ENCODE data around the gene ASTN2. TPM values are rescaled to one million over a fixed set of nuclear protein-coding genes. Genes with fewer than 3 reads are reported as not detected.

Gene ASTN2
- total RNA-seq, 1 donor from 2014 or later = 42.2 TPM

DNA sequence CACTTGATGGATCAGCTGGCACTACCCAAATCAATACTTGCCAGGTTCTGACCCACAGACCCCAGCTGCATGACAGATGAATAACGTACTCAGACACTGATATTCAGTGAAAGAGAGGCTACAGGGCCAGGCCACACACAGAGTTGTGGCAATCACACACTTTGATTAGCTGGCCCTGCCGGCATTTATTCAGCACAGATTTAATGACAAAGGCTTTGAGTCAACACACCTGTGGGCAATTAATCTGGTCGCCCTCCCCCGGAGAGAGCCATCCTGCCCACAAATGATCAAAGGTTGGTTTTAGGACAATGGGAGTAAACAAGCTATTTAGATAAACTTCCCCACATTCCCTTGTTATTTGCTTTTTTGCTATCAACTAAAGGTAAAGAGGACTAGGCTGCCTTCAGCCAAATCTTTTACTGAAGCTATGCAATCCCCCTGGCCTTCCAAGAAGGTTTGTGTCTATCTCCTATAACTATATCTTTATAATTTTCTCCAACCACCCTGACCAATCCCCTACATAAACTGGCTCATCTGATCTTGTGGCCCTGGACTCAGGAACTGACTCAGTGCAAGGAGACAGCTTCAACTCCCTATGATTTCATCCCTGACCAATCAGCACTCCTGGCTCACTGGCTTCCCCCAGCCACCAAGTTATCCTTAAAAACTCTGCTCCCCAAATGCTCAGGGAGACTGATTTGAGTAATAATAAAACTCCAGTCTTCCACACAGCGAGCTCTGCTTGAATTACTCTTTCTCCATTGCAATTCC, 740.5 kb downstream of the ASTN2 start:
- no peak for DNase-seq (ENCODE audit: low read depth)

DNA sequence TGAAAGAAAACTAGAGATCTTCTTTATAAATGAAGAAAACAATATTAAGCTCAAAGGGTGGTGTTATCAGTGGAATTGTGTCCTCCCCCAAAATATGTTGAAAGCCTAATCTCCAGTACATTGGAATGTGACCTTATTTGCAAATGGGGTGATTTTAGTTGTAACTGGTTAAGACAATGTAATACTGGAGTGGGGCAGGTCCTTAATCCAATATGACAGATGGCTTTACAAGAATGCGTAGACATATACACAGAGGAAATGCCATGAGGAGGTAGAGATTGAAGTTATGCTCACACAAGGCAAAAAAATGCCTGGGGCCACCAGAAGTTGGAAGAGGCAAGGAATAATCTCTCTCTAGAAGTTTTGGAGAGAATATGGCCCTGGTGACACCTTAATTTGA, 741.5 kb downstream of the ASTN2 start:
- no peak for DNase-seq (ENCODE audit: low read depth)

DNA sequence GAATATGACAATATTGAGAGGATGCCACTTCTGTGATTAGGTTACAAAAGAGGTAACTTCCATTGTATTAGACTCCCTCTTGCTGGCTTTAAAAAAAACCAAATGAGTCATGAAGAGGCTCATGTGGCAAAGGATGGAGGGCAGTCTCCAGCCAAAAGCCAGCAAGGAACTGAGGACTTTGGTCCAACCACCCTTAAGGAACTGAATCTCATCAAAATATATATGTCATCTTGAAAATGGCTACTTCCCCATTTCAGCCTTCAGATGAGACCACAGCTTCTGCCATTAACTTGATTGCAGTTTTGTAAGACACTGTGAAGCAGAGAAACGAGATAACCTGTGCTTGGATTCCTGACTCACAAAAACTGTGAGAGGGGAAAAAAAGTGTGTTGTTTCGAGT, 743.3 kb downstream of the ASTN2 start:
- DNase-seq (ENCODE audit: low read depth) = no peak

DNA sequence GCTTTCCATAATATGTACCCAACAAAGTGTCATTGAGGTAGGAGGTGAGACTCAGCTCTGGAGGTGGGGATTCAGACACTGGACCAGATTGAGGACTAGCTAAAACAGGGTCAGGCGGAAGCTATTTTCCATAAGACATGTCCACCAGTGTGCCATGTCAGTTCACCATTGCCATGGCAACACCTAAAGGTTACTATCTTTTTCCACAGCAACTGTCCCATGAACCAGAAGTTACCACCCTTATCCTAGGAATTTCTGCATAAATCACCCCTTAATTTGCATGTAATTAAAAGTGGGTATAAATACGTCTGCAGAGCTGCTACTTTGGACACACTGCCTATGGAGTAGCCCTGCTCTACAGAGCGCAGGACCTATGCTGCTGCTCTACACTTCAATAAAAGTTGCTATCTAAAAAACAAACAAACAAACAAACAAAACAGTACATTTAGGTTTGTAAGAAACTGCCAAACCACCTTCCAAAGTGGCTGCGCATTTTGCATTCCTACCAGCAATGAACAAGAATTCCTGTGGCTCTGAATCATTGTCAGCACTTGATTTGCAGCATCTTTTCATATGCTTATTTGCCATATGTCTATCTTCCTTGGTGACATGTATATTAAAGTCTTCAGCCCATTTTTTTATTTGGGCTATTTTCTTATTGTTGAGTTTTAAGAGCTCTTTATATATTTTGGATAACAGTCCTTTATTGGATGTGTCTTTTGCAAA, 745.7 kb downstream of the ASTN2 start:
- DNase-seq (ENCODE audit: low read depth) = no peak

DNA sequence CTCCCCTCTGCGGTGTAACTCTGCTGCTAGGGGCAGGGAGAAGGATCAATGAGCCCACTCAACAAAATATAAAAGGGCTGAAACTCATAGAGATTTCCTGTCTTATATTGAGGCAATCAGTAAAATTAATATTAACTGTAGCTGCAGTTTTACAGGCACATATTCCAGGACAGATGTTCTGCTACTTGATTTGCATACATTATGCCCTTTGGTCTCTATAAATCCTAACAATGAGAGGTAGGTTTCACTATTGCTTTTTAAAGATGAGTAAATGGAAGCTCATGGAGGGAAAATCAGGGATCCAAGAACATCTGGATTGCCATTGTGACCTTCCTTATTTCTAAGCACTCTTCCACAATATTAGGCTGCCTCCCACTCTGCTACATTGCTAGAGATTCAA, 751.3 kb downstream of the ASTN2 start:
- no peak for DNase-seq (ENCODE audit: low read depth)

DNA sequence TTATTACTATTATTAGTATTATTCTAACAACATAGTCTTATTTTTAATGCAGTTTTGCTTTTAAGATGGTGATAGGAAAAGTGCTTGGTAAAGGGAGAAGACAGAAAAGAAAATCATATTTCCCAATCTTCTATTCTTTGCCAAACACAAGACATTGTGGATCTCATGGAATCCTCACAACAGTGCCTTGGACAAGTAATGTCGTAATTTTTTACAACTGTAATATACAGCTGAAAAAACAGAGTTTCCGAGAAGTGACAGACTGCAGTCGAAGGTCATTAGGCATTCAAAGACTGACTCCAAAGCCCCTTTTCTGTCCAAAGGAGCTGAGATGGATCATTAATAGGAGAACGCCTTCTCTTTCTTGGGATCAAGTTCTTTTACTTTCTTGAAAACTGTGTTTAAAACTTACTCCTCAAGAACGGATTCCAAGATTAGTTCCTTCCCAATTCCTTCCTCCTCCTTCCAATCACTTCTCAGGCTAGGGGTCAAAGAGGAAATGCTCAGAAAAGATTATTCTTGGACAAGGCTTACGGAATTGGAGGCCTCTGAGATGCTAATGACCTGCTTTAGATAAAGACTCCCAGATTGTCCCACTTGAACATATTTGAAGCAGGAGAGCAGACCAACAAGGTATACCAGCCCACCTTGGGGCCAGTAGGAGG, 752.1 kb downstream of the ASTN2 start:
- no peak for DNase-seq (ENCODE audit: low read depth)

DNA sequence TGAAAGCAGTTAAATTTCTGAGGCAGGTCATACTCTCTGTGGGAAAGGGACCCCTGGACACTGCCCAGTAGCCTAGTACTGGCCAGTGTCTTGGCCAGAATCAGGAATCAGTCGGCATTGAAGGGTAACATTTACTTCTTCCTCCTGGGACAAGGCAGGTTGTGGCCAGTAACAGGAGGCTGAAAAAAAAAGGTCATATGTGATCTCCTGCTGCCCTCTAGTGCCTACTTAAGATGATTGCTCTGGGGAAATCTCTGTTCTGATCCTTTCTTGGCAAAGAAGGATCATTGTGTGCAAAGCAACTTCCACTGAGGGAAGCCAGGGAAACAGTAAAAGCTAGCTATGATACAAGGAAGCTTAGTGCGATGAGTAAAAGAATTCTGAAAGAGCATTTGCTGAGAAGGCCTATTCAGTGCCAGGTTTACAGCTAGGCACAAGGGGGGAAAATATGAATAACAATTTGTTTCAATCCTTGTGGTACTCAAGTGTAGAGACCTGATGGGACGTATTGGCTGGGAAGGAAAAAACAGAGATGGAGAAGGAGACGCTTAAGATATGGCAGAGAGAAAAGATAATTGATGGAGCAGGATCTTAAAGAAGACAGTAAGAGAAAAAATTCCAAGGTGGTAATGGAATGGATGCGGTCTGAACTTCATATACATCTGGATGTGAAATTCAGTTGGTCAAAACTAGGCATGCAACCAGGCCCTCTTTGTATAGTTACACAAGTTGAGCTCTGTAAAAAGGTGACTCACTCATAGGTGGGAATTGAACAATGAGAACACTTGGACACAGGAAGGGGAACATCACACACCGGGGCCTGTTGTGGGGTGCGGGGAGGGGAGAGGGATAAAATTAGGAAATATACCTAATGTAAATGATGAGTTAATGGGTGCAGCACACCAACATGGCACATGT, 753.6 kb downstream of the ASTN2 start:
- peak; percentile 83 for DNase-seq (ENCODE audit: low read depth)

DNA sequence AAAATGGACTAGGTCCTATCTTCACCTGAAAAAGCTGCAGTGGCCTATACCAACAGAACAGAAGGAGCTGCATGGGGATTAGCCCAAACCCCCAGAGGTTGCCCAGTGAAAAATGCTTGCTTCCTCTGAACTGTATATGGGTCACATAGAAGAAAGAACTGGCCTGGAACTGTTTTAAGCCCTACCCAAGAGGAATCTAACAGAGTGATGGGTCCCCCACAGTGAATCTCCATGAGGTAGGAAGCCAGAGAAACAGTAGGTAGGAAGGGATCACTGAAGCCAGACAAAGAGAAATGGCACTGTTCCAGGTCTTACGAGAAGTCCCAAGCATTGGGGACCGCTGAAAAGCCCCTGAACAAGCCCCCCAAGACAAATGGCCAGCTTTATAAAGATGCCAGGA, 756.6 kb downstream of the ASTN2 start:
- DNase-seq (ENCODE audit: low read depth) = no peak

DNA sequence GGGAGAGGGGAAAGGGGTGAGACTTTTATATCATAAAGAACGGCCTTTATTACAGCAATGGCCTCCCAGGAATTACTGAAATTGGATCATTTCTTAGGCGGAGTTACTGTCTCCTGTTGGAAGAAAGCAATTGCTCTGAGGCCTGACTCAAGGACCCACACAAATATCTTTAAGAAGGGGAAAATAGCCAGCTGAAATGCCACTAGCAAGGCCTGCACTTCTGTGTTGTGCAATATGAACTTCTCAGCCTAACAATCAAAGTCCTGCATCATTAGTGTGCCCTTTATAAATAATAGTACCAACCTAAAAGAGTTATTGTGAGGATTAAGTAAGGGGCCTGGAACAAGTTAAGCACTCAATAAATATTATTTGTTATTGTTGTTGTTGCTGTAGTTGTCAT, 757.9 kb downstream of the ASTN2 start:
- peak; percentile 33 for DNase-seq (ENCODE audit: low read depth)

DNA sequence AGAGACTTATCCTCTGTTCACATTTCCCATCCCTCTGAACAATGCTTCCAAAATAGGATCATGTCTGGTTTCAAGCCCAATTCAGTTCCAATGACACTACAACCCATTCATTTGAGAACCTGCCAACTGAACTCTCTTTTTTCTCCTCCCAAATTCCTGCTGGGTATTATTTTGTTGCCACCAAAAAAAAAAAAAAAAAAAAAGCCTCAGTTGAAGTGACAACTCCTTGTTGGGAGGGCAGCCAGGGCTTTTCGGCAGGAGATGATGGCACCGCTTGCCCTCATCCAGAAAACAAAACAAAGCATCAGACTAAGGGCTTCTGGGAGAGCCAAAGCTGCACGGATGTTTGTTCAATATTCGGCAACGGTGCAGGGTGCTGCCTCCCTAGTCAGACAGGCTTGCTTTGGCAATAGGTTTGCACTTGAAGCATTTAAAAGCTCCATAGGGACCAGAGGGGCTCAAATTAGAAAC, 758.3 kb downstream of the ASTN2 start:
- no peak for DNase-seq (ENCODE audit: low read depth)

DNA sequence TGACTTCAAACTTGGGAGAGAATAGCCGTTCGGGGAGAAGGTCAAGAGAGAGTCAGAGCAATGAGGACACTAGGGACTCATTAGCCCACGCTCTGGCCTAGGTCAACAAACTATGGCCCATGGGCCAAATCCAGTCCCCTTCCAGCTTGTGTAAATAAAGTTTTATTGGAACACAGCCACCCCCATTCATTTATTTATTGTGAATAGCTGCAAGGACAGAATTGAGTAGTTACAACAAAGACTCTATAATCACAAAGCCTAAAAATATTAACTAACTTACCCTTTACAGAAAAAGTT, 760.9 kb downstream of the ASTN2 start:
- DNase-seq (ENCODE audit: low read depth) = no peak

DNA sequence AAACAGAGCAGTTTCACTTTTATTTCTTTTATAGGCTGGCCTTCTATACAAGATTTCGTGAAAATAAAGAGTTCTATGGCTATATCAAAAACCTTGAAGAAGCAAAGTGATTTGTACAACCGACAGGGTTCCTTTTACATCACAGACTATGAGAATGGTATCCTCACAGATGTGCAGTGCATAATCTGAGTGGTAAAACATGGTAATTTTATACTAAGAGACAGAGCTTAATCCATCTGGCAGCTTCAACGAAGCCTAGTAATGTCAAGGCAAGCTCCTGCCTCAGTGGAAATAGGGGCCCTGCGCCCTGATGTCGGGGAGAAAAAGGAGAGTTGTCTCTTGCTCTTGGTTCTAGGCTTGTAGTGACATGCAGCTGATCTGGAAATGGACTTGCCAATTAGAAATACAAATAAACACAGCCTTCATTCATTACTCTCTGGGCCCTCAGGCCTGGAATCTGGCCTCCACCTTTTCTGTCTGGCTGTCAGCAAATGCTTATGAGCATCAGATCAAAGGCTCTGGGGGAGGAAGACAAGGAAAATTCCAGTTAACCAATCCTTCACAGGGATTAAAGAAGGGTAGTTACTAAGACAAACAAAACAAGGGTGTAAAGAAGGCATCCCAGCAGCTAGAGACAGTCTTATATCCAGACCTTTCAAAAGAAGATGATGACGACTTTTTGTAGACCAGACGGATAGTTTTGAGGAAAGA, 761.4 kb downstream of the ASTN2 start:
- DNase-seq (ENCODE audit: low read depth) = no peak

DNA sequence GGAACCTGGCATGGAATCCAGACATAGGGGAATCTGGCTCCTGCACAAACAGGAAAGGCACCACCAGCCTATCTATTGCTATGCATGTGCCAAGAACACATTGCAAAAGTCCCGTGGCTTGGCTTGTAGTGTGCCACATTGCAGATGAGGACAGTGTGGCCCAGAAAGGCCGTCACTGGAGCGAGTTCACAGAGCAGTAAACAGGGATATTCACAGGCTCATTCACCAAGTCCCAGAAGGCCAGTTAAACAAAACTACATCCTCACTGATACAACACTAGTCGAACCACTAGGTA, 767.4 kb downstream of the ASTN2 start:
- no peak for DNase-seq (ENCODE audit: low read depth)

DNA sequence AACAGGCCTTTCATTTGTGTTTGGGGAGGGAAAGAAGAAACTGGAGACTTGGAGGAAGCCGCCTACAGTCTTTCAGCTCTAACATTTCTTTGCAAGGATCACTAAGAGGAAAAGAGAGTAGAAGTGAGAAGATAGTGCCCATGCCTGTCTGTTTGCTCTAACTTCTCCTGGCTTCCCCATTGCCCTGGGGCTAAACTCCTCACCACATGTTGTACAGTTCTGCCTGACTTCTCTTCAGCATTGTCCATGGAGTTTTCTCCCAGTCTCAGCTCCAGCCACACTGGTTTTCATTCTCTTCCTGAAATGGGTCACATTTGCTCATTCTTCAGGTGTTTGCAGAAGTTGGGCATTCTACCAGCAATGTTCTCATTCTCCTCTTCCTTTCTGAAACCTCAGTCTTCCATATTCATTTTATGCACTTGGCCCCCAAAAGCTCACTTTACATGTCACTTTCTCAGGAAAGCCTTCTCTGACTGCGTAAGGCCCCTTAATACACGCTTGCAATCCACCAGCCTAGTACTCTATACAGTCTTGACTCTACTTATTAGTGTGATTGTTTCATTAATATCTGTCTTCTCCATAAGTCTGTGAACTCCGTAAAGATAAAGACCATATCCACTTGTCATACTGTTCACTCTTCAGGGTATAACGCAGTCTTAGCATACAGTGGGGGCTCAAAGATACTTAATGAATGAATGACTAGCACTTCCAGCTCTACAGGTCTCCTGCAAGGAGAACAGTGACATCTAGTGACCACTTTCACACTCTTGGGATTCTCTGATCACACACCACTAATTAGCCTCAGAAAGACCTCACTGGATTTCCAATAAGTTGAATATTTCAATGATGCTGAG, 768.0 kb downstream of the ASTN2 start:
- DNase-seq (ENCODE audit: low read depth) = peak; percentile 66

DNA sequence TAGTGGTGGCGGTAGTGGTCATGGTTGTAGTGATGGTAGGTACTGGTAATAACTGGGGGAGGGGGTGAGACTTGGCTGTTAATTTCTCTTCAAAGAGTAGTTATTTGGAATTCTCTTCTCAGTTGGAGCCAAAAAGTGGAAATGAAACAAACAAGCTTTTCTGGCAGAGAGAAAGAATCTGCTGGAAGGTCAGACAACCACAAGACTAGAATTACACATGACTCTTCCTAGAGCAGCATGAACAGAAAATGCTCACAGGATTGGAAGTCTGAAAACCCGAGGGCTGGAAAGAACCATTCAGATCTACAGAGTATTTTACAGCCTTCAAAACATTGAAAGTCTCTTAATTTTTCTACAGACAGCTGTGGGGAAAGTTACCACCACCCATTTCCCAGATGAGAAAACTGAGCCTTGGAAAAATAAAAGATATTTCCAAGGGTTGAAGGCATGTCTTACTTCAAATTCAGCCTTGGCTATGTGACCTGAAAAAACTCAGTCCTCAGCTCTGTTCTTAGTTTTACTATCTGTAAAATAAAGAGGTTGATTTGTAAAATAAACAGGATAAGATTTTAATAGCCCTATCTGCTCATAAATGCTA, 770.7 kb downstream of the ASTN2 start:
- DNase-seq (ENCODE audit: low read depth) = no peak

DNA sequence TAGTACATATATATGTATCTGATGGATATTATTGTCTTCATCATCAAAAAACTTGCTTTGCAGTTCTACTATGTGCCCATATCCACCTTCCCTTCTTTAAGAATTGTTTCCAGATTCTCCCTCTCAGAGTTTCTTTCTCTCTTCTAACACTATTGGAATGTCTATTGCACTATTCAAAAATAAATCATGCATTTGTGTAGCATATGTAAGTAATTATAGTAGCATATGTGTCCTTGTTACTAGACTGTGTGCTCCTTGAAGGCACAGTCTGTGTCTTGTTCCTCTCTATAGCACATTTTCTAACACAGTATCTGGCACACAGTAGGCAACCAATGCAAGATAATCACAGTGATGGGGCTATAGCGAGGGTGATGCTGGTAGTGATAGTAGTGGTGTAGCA, 771.2 kb downstream of the ASTN2 start:
- DNase-seq (ENCODE audit: low read depth) = no peak

DNA sequence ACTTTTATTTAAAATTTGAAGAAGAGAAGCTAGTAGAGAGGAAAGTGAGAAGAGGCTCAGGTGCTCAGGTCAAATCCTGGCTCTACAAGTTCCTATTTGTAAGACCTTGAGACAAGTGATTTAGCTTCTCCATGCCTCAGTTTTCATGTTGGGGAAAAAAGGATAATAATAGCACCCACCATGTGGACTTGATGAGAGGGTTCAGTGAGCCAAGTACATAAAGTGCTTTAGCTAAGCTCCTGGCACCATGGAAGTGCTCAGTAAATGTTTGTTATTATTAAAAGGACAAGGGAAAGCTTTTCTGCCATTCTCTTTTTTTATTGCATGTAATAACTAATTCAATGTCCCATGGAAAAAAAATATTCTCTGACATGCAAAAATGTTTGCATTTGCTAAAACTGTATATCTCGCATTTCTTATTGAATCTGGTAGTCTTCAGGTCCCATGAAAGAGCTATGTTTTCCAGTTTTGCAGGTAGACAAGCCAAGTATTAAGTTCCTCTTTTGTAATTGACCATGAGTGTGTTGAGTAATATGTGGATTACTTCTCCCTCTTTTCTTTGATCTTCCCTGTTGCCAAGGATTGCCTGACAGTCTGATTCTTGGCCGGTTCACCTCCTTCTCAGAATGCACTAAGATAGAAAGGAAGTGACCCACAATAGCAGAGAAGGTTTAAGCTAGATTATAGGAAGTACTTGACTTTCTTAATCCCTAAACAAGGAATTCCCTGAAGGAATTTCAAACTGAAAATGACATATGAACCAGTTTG, 773.4 kb downstream of the ASTN2 start:
- DNase-seq (ENCODE audit: low read depth) = peak; percentile 23

DNA sequence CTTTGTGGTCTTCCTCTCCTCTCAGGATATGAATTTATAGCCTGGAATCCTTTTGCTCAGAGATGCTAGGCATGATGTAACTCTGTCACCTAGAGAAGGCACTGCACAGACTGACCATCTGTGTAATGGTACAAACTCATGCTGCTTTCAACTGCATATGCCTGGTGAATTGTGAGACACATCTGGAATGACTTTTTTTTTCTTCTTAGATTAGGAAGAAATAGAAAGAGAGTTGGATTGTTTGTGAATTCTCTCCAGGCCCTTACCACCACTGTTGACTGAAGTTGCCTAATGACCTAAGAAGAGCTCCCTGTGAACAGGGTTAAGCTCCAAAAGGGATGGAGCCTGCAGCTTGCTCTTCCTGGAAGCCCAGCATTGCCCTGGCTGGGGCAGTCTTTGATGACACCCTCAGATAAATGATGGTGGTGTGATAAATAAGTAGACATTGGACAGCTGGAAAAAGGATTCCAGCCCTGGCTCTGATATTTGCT, 775.6 kb downstream of the ASTN2 start:
- no peak for DNase-seq (ENCODE audit: low read depth)

DNA sequence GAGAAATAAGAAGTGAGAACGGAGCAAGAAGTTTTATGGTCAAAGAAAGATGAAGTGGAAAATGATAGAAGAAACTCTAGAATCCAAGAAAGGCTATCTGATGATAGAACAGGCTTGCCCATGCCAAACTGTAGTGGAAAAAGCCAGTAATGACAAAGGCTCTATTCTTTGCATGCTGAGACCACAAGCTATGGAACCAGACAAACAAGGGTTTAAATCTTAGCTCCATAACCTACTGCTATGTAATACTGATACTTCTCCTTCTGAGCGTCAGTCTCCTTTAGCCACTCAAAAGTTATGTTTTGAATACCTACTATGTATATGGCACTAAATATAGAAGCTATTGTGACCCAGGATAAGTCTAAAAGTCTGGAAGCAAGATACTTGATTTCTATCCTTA, 778.9 kb downstream of the ASTN2 start:
- DNase-seq (ENCODE audit: low read depth) = no peak

Data from renal cortical epithelial cell (primary cell).